Liver (tissue), 9 donors: ENCODE data around the gene HIP1R. TPM values are rescaled to one million over a fixed set of nuclear protein-coding genes. Genes with fewer than 3 reads are reported as not detected.

Experiments used
- DNase-seq: peaks from one replicate; pipeline ENCODE4 v3.0.0-alpha.2; 2017; ENCODE audit warnings: low spot score
- H3K27ac ChIP-seq, 2 donors: one replicate each; pipeline ENCODE4 v1.7.0; 2013; ENCODE audit warnings: inconsistent platforms in 2 of 2, low read length in 2 of 2, control low read depth in 1 of 2, low read depth in 1 of 2, mild to moderate bottlenecking in 1 of 2
- H3K27me3 ChIP-seq, 4 donors: one replicate each; pipeline versions ENCODE4 v1.6.1 to v1.7.0; 2013; ENCODE audit warnings: low read length in 3 of 4, inconsistent platforms in 1 of 4, mild to moderate bottlenecking in 1 of 4, moderate library complexity in 1 of 4; ENCODE audit not compliant: control insufficient read depth in 4 of 4, insufficient read depth in 4 of 4
- H3K36me3 ChIP-seq, 4 donors: one replicate each; pipeline versions ENCODE4 v1.6.1 to v1.7.0; 2013; ENCODE audit warnings: low read length in 3 of 4, mild to moderate bottlenecking in 3 of 4, low read depth in 1 of 4, moderate library complexity in 1 of 4; ENCODE audit not compliant: control insufficient read depth in 4 of 4, insufficient read depth in 3 of 4
- H3K4me1 ChIP-seq, 4 donors: one replicate each; pipeline versions ENCODE4 v1.6.1 to v1.7.0; 2013; ENCODE audit warnings: low read length in 3 of 4, mild to moderate bottlenecking in 3 of 4, moderate library complexity in 1 of 4; ENCODE audit not compliant: control insufficient read depth in 4 of 4, insufficient read depth in 4 of 4
- H3K4me3 ChIP-seq, 3 donors: one replicate each; pipeline versions ENCODE4 v1.6.1 to v1.7.0; 2013; ENCODE audit warnings: low read length in 3 of 3, control low read depth in 1 of 3, low read depth in 1 of 3, mild to moderate bottlenecking in 1 of 3
- H3K9ac ChIP-seq, 2 donors: one replicate each; pipeline ENCODE4 v1.7.0; 2013; ENCODE audit warnings: low read length in 2 of 2, mild to moderate bottlenecking in 2 of 2, moderate library complexity in 2 of 2, control low read depth in 1 of 2, low read depth in 1 of 2
- H3K9me3 ChIP-seq, 4 donors: one replicate each; pipeline versions ENCODE4 v1.6.1 to v1.7.0; 2013; ENCODE audit warnings: low read length in 3 of 4; ENCODE audit not compliant: control insufficient read depth in 4 of 4
- EGR1 ChIP-seq, 2 donors: IDR thresholded peaks; 2 replicates each; pipeline ENCODE4 v1.6.1; 2016 to 2018; ENCODE audit warnings: antibody characterized with exemption in 2 of 2, low read depth in 2 of 2
- FOXA1 ChIP-seq: IDR thresholded peaks from 2 replicates; pipeline ENCODE4 v1.6.1; 2016; ENCODE audit warnings: antibody characterized with exemption
- FOXA2 ChIP-seq: IDR thresholded peaks from 2 replicates; pipeline ENCODE4 v1.6.1; 2016; ENCODE audit warnings: antibody characterized with exemption
- GABPA ChIP-seq, 2 donors: IDR thresholded peaks in 1 of 2; conservative IDR thresholded peaks in 1 of 2; 2 replicates each; pipeline ENCODE4 v1.6.1; 2016; ENCODE audit warnings: antibody characterized with exemption in 2 of 2, mild to moderate bottlenecking in 1 of 2, moderate library complexity in 1 of 2
- HNF4G ChIP-seq: IDR thresholded peaks from 2 replicates; pipeline ENCODE4 v1.6.1; 2016; ENCODE audit warnings: antibody characterized with exemption
- JUND ChIP-seq, 2 donors: IDR thresholded peaks; 2 replicates each; pipeline ENCODE4 v1.6.1; 2016; ENCODE audit warnings: antibody characterized with exemption in 2 of 2
- RAD21 ChIP-seq, 2 donors: IDR thresholded peaks; 2 replicates each; pipeline ENCODE4 v1.6.1; 2016; ENCODE audit warnings: antibody characterized with exemption in 2 of 2, mild to moderate bottlenecking in 2 of 2
- RXRA ChIP-seq, 2 donors: IDR thresholded peaks; 2 replicates each; pipeline ENCODE4 v1.6.1; 2017 to 2018; ENCODE audit warnings: antibody characterized with exemption in 2 of 2, mild to moderate bottlenecking in 1 of 2
- SP1 ChIP-seq: IDR thresholded peaks from 2 replicates; pipeline ENCODE4 v1.6.1; 2018; ENCODE audit warnings: antibody characterized with exemption, mild to moderate bottlenecking
- TAF1 ChIP-seq: conservative IDR thresholded peaks from 2 replicates; pipeline ENCODE4 v1.6.1; 2016; ENCODE audit warnings: antibody characterized with exemption, mild to moderate bottlenecking
- YY1 ChIP-seq: IDR thresholded peaks from 2 replicates; pipeline ENCODE4 v1.6.1; 2016; ENCODE audit warnings: antibody characterized with exemption, mild to moderate bottlenecking
- WGBS: extraction: QIAGEN DNeasy Blood & Tissue Kit; methylation state at CpG from one replicate; pipeline ENCODE4 v1.1.7; 2013; 5-methylcytosine and 5-hydroxymethylcytosine counted together
- polyA plus RNA-seq, 2 donors: library from polyadenylated mRNA; stranded (reverse) in 1 of 2; unstranded in 1 of 2; fragments of 200-250 nt in 1 of 2; fragments of >200 nt in 1 of 2; fragmentation: Nextera tagmentation in 1 of 2; extraction: Ambion mirVana in 1 of 2; gene quantifications; one replicate each; pipeline versions ENCODE4 v1.2.1 to v1.2.3, GENCODE V29; 2013 to 2015
- total RNA-seq, 2 donors: library from RNA; depleted of rRNA; stranded (reverse); fragments of >200 nt; gene quantifications; one replicate each; pipeline ENCODE4 v1.2.3, GENCODE V29; 2014
- TF ChIP-seq, protein P1 (sequence below): IDR thresholded peaks from 2 replicates; pipeline ENCODE4 v1.6.1; 2016; ENCODE audit warnings: antibody characterized with exemption
- TF ChIP-seq, protein P2 (sequence below): IDR thresholded peaks from 2 replicates; pipeline ENCODE4 v1.6.1; 2016; ENCODE audit warnings: antibody characterized with exemption, mild to moderate bottlenecking
- TF ChIP-seq, protein P3 (sequence below): fragments of 150-350 bp; IDR thresholded peaks from 2 replicates; pipeline ENCODE4 v1.5.1; 2017; ENCODE audit warnings: improper control_type of control experiment, low read depth, low read length; ENCODE audit not compliant: missing input control
- TF ChIP-seq, protein P4 (sequence below): IDR thresholded peaks from 2 replicates; pipeline ENCODE4 v1.6.1; 2016; ENCODE audit warnings: antibody characterized with exemption
- TF ChIP-seq, protein P5 (sequence below): IDR thresholded peaks from 2 replicates; pipeline ENCODE4 v1.6.1; 2016; ENCODE audit warnings: antibody characterized with exemption
- donor health status: healthy.
- donor health status: healthy.
- donor health status: healthy.
- donor health status: healthy.
- donor health status: healthy.

Gene HIP1R
- total and polyA plus RNA-seq, 4 donors = 12.4 to 52.5 (median 17.0) TPM

DNA sequence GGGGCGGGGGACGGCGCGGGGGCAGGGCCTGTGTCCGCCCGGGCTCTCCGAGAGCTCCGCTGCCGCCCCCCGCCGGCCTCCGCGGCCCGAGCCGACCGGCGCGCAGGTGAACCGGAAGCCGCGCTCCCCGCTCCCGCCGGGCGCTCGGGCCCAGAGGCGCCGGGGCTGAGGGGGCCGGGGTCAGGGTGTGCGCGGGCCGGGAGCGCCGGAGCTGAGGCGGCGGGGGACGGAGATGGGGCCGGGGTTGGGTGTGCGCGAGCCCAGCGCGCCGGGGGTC is 431 bp downstream of the HIP1R start:
- Histone ChIP-seq H3K36me3 (no peaks in the 10 kb centered on the region), H3K27me3 (no peaks in the 10 kb centered on the region), H3K4me1 (peaks cover 8 to 47% (median 34%) of the 10 kb centered on the region in 4 donors), H3K9ac (no peak overlapping the region), H3K27ac (peak overlapping the region; percentile 70 to 94), H3K4me3 (peak overlapping the region in 2 of 3 donors; percentile 71 to 88), H3K9me3 (no peaks in the 10 kb centered on the region)
- DNase-seq = no peak
- TF ChIP-seq SP1 (no peak), FOXA1 (no peak), TAF1 (no peak), RAD21 (IDR thresholded peaks at IDR 0.05) (no peak), GABPA (IDR thresholded peaks at IDR 0.05 in 1 of 2, conservative IDR thresholded peaks at IDR 0.05 in 1 of 2) (no peak), YY1 (no peak), HNF4G (no peak), JUND (IDR thresholded peaks at IDR 0.05) (no peak)
- TF ChIP-seq, protein P1, sequence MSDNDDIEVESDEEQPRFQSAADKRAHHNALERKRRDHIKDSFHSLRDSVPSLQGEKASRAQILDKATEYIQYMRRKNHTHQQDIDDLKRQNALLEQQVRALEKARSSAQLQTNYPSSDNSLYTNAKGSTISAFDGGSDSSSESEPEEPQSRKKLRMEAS = no peak
- TF ChIP-seq, protein P2, sequence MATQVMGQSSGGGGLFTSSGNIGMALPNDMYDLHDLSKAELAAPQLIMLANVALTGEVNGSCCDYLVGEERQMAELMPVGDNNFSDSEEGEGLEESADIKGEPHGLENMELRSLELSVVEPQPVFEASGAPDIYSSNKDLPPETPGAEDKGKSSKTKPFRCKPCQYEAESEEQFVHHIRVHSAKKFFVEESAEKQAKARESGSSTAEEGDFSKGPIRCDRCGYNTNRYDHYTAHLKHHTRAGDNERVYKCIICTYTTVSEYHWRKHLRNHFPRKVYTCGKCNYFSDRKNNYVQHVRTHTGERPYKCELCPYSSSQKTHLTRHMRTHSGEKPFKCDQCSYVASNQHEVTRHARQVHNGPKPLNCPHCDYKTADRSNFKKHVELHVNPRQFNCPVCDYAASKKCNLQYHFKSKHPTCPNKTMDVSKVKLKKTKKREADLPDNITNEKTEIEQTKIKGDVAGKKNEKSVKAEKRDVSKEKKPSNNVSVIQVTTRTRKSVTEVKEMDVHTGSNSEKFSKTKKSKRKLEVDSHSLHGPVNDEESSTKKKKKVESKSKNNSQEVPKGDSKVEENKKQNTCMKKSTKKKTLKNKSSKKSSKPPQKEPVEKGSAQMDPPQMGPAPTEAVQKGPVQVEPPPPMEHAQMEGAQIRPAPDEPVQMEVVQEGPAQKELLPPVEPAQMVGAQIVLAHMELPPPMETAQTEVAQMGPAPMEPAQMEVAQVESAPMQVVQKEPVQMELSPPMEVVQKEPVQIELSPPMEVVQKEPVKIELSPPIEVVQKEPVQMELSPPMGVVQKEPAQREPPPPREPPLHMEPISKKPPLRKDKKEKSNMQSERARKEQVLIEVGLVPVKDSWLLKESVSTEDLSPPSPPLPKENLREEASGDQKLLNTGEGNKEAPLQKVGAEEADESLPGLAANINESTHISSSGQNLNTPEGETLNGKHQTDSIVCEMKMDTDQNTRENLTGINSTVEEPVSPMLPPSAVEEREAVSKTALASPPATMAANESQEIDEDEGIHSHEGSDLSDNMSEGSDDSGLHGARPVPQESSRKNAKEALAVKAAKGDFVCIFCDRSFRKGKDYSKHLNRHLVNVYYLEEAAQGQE = no peak
- TF ChIP-seq, protein P3, sequence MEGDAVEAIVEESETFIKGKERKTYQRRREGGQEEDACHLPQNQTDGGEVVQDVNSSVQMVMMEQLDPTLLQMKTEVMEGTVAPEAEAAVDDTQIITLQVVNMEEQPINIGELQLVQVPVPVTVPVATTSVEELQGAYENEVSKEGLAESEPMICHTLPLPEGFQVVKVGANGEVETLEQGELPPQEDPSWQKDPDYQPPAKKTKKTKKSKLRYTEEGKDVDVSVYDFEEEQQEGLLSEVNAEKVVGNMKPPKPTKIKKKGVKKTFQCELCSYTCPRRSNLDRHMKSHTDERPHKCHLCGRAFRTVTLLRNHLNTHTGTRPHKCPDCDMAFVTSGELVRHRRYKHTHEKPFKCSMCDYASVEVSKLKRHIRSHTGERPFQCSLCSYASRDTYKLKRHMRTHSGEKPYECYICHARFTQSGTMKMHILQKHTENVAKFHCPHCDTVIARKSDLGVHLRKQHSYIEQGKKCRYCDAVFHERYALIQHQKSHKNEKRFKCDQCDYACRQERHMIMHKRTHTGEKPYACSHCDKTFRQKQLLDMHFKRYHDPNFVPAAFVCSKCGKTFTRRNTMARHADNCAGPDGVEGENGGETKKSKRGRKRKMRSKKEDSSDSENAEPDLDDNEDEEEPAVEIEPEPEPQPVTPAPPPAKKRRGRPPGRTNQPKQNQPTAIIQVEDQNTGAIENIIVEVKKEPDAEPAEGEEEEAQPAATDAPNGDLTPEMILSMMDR = no peak
- under 1% methylated on average over 43 of the region's 43 CpGs for WGBS

DNA sequence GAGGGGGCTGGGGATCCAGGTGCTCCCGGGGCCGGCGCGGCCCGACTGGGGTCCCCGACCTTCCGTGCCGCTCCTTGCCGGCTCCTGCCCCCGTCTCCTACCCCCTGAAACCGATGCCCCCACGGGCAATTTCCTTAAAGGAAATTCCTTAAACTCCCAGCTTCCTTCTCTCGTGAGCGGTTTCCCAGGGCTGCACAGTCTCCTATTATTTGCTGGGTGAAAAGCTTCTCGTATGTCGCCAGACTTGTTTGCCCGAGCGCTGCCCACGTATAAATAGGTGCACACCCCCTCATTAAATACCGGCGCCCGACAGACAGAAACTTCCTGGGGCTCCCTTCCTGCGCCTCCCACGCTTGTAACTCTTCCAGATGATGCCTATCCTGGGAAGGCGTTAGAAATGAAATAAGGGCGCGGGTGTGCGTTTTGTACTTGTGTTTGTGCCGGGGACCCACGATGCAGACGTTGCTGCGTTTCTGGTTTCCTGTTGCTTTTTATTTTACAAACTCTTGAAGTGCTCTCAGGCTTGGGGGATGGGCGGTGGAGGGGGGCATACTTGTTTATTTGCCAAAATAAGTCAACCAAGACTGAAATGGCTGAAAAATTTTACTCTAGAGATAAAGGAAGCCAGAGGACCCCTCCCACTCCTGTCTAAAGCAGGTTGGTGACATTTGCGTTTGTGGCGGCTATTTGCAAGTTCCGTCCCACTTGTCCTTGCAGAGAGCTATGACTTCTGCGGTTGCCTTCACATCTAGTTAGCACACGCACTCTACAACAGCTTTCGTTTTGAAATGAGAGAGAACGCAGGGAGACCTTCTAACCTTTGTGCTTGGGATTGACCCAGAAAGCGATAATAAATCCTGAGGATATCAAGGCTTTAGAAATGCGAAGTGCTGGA is 1.0 kb downstream of the HIP1R start:
- Histone ChIP-seq H3K9ac (peak overlapping the region; percentile 18 to 78), H3K36me3 (no peaks in the 10 kb centered on the region), H3K9me3 (no peaks in the 10 kb centered on the region), H3K4me1 (peaks cover 8 to 52% (median 38%) of the 10 kb centered on the region in 4 donors), H3K4me3 (peak overlapping the region; percentile 71 to 88 (median 82)), H3K27me3 (no peaks in the 10 kb centered on the region), H3K27ac (peak overlapping the region; percentile 70 to 94)
- under 1% methylated on average over 42 of the region's 42 CpGs for WGBS
- no peak for DNase-seq
- TF ChIP-seq, protein P1 = no peak
- TF ChIP-seq EGR1 (IDR thresholded peaks at IDR 0.05; ENCODE audit: low read depth in 2 of 2) = peak; percentile 44 to 55
- TF ChIP-seq, protein P2 = no peak
- peak; percentile 30 for TF ChIP-seq YY1
- TF ChIP-seq, protein P4, sequence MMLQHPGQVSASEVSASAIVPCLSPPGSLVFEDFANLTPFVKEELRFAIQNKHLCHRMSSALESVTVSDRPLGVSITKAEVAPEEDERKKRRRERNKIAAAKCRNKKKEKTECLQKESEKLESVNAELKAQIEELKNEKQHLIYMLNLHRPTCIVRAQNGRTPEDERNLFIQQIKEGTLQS = no peak
- TF ChIP-seq TAF1 = peak; percentile 44
- TF ChIP-seq JUND (IDR thresholded peaks at IDR 0.05) = no peak
- no peak for TF ChIP-seq GABPA (IDR thresholded peaks at IDR 0.05 in 1 of 2, conservative IDR thresholded peaks at IDR 0.05 in 1 of 2)
- TF ChIP-seq HNF4G = no peak
- peak; percentile 32 to 41 for TF ChIP-seq RXRA (IDR thresholded peaks at IDR 0.05)
- no peak for TF ChIP-seq RAD21 (IDR thresholded peaks at IDR 0.05)
- TF ChIP-seq FOXA2 = no peak
- TF ChIP-seq, protein P5, sequence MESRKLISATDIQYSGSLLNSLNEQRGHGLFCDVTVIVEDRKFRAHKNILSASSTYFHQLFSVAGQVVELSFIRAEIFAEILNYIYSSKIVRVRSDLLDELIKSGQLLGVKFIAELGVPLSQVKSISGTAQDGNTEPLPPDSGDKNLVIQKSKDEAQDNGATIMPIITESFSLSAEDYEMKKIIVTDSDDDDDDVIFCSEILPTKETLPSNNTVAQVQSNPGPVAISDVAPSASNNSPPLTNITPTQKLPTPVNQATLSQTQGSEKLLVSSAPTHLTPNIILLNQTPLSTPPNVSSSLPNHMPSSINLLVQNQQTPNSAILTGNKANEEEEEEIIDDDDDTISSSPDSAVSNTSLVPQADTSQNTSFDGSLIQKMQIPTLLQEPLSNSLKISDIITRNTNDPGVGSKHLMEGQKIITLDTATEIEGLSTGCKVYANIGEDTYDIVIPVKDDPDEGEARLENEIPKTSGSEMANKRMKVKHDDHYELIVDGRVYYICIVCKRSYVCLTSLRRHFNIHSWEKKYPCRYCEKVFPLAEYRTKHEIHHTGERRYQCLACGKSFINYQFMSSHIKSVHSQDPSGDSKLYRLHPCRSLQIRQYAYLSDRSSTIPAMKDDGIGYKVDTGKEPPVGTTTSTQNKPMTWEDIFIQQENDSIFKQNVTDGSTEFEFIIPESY = no peak
- peak; percentile 64 for TF ChIP-seq SP1
